ENCODE data around the gene YPEL5.

- no peak for TF ChIP-seq EZH2 (IDR thresholded peaks at IDR 0.05)
- TF ChIP-seq, protein P1, sequence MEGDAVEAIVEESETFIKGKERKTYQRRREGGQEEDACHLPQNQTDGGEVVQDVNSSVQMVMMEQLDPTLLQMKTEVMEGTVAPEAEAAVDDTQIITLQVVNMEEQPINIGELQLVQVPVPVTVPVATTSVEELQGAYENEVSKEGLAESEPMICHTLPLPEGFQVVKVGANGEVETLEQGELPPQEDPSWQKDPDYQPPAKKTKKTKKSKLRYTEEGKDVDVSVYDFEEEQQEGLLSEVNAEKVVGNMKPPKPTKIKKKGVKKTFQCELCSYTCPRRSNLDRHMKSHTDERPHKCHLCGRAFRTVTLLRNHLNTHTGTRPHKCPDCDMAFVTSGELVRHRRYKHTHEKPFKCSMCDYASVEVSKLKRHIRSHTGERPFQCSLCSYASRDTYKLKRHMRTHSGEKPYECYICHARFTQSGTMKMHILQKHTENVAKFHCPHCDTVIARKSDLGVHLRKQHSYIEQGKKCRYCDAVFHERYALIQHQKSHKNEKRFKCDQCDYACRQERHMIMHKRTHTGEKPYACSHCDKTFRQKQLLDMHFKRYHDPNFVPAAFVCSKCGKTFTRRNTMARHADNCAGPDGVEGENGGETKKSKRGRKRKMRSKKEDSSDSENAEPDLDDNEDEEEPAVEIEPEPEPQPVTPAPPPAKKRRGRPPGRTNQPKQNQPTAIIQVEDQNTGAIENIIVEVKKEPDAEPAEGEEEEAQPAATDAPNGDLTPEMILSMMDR (IDR thresholded peaks at IDR 0.05) = no peak
These were observed 24.4 kb upstream of the YPEL5 start for GRCh38 chr2:30122362-30122761.

Measured in neural progenitor cell (in vitro differentiated cells).